CD4-positive, alpha-beta T cell treated with Interleukin-2 at 100 ng/mL for 4 hours (primary cell): Measurements from ENCODE around the gene MLPH.

Experiments used
- DNase-seq: peaks from one replicate; pipeline ENCODE4 v3.0.0-alpha.2; 2020; ENCODE audit warnings: low spot score

Gene MLPH

DNA sequence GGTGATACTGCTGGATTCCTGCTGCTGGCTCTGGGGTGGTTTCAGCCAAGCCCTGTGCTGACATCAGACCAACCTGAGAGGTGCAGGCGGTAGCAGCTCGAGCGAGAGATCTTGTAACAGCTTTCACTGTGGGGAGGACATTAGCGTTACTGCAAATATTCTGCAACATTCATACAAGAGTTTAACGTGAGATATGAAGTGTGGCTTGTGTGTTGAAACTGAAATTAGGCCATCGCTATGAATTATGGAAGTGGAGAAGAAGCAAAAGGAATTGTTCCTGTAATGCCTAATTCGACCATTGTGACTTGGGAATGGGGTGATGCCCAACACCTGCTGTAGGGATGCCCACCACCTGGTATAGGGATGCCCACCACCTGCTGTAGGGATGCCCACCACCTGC is 6.5 kb upstream of the MLPH start:
- no peak for DNase-seq

DNA sequence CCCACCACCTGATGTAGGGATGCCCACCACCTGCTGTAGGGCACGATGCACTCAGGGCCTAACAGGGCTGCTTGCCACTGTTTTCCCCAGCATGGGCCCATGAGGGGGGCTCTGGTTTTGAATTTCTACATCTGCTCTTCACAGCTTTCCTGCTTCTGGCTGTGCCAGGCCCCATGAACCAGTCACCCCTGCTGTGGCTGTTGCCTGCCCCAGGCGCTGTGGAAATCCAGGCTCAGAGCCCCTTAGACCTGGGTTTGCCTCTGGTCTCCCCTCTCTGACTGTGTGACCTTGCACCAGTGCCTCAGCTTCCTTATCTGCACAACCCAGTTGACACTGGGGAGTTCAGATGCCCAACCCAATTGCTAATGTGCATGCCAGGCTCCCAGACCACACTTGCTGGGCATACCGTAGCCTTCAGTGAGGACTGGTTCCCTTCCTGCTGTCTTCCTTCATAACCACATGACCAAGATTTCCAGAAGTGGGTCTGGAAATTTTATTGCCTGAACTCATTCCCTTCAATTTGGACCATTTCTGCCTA is 6.0 kb upstream of the MLPH start:
- DNase-seq = no peak

DNA sequence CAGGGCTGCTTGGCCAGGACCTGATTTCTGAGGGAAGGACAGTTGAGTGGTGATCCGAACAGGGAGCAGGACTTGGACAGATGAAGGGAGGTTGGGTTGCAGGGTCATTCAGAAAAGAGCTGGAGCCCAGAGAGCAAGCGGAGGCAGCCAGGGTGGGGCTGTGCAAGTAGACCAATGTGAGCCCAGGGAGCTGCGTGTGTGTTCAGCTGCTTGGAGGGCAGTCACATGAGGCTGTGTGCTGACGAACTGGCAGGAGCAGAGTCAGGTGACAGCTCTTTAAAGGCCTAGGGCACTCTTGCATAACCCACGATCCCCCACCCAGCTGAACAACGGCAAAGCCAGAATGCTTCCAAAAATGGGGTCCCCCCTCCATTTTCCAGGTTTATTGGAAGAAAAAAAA is 4.6 kb upstream of the MLPH start:
- DNase-seq = no peak

DNA sequence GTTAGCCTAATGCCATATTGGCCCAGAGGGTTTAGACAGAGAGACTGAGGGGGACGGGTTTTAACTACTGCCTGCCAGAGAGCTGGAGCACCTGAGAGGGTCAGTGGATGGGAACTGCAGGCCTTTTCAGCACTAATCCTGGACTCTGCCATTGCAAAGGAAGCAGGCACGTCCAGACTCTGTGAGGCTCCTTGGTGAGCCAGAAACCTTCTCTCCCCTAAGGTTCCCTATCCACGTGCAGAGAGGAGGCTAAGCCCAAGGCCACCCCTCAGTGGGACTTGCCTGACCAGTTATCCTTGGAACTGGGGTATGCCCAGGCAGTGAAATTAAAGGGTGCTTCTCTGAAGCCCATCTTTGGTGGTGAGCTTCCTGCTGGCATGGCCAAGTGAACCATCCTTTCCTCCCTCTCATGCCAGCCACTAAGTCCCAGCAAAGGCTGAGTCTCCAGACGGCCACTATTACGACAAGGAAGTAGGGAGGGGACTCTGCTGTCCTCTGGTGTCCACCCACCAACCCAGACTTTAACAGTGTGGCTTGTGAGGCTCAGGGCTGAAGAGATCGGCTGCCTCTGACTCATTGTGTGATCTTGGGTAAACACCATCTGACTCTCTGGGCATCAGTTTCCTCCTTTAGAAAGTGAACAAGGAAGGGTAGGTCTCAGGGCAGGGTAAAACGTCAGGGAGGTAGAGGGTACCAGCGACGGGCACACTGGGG is 3.9 kb upstream of the MLPH start:
- no peak for DNase-seq

DNA sequence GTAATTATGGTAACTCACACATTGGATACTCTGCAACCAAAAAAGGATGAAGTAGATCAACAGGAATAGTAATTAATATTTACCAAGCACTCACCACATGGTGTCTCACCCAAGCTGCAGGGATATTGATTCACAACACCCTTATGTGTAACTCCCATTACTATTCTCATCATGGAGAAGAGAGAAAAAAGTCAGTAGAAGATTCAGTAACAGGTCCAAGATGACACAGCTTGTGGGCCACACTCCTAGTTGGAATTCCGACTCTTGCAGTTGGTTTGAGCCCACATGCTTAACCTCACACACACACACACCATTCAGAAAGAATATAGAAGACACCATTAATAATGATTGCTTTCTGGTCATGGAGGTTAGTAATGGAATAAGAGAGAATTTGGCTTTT is 1.7 kb upstream of the MLPH start:
- DNase-seq = no peak

DNA sequence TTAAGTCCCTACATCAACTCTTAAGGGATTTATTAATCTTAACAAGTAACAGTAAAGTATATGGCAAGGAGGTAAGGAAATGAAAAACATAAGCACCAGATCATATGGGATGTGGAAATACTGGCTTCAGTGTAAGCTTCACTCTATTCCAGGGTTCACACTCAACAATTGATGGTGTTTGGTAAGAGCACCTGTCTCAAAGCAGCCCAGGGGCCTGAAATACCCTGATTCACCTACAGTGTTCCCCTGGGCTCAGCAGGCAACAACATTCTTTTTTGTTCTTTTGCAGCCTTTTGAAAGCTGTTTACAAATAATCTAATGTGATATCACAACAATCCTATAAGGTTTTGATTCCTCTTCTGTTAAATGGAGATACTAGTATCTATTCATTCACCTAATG is 1.2 kb upstream of the MLPH start:
- no peak for DNase-seq

DNA sequence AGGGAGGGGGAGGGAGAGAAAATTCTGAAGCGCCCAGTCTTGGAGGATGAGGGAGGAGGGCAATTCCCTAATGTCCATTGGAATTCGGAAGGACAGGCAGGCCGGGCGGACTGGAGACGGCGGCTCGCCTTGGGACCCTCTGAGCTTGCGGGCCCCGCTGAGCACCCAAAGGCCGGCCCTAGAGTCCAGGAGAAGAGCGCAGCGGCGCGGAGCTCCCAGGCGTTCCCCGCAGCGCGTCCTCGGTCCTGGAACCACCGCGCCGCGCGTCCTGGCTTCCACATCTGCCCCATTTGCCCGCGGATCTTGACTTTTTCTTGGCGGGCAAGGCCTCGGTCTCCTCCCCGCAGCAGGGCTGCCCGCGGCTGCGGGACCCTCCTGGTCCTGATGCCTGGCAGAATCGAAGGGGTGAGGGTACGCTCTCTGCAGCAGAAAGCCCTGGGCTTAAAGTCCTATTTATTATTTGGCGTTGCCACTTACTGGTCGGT is 675 bp upstream of the MLPH start:
- DNase-seq = no peak

DNA sequence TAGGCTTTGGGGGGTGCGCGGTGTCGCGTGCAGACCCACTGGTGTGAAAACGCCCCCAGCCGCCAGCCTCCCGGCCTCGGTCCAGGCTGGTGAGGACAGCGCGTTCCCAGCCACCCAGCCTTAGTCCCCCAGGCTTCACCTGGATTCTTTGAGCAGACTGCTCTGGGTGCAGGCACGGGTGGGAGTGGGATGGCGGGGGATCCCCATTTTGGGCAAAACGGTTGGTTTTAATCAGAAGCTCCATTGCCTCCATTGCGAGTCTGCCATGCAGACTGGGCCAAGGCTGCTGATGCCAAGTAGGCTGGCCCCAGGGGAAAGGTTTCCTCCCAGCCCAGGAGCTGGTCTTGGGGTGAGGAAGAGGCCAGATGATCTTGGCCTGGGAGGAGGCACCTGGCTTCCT is 445 bp downstream of the MLPH start:
- no peak for DNase-seq

DNA sequence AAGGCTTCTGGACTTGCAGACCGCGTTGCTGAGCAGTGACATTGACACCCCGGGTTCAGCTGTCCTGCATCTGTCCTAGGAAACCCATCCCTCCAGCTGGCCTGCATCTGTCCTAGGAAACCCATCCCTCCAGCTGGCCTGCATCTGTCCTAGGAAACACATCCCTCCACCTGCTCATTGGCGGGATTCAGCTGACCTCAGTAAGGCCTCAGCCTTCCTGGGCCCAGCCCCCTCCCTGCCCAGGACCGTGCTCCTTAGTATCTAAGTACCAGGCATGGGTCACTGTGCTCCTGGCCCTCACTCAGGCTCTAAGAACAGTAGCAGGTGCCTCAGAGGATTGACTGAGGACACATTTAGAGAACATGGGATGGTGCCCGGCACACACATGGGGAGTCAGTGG is 1.2 kb downstream of the MLPH start:
- DNase-seq = no peak

DNA sequence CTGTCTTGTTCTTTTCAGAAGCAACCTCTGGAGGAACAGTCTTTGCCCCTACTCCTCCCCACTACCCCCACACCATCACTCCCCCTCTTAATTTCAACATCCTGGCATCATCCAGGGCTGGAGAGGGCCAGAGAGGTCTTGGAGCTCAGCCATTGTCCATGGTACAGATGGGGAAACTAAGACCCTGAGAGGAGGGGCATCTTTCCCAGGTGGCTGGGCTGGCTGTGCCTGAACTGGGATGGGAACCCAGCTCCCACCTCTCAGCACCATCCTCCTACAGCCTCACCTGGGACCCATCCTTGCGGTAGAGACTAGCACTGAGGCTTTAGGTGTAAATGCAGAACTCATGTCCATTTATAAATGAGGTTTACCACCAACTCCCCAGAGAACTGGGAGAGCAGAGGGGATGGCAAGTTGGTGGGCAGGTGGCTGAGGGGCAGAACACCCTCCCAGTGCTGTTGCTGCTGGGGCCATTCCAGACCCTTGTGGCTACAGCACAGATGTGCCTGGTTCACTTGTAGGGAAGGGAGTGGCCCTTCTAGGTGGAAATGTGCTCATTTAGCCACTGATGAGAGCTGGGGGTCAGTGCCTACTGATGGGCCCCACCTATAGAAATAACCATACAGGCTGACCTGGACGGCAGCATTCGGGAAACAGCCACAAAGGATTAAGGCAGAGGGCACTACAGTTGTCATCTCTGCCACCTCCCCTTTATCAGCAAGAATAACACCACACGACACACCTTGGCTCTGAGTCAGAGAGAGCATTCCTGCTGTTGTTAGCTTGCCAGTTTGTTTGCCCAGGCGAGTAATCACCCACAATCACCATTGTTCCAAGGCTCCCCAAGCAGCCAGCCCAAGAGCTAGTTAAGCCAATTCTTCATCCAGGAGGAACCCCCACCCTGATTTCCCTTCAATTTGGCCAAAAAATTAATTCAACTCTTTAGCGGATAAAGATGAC is 2.1 kb downstream of the MLPH start:
- no peak for DNase-seq

DNA sequence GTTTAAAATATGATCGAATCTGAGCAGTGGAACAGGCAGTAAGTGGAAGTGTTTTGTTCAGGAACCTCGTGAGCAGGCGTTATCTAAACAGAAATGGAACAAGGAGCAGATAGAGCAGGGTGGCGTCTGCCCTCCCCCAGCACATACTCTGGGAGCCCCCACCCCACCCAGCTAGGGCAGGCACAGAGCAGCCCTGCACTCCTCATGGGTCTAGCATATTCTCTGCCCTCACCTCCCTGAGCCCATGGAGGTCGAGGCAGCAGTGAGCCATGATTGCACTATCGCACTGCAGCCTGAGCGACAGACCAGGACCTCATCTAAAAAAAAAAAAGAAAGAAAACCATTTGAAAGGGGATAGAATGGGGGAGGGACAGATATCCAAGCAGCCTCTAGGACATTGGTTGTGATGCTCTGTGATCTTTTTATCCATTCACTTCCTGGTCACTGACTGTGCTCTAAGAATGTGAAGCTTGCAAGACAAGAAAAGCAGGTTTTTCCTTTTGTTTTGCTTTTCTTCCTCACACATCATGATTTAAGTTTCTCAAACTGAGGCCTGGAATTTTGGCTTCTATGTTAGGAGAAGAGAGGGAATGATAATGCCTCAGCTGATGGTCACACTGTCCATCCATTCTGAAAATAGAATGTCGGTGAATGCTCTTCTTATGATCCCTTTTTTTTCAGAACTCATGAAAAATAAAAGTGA is 3.1 kb downstream of the MLPH start:
- DNase-seq = no peak

DNA sequence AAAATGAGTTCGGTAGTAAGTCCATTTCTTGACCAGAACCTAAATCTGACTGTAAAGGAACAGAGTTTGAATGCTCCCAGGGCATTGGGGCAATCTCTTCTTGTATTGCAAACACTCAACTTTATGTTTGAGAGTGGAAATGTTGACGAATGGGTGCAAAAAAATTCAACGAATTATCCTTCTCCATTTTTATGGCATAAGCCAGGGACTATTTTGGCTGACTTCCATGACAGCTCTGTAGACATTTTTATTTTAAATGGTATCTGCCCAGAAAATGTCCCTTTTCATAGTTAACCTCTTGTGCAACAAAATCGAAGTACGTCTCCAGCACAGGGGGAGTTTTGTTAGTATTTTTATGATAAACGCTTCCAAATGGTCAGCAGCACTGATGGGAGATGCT is 3.7 kb downstream of the MLPH start:
- no peak for DNase-seq

DNA sequence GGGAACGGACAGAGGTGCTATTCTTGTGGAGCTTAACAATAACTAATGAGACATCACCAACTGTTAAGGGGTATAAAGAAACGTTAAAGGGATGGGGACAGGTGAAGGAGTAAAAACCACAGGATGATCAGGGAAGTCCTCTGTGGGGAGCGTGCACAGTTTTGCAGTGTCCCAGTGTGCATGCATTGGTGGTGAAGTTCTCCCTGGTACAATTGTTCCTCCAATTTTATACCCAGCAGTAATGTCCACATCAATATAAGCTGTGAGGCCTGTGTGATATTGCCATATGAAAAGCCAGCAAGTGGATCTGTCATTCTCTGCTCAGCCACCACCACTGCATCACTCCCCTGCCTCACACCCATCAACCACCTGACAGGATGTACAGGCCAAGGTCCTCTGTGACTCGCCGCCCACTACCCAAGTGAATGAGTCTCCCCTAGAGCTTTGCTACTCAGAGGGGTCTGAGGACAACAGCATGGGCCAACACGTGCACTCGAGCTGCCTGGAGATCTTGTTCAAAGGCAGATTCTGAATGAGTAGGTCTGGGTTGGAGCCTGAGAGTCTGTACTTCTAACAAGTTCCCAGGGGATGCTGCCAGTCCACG is 4.6 kb downstream of the MLPH start:
- no peak for DNase-seq

DNA sequence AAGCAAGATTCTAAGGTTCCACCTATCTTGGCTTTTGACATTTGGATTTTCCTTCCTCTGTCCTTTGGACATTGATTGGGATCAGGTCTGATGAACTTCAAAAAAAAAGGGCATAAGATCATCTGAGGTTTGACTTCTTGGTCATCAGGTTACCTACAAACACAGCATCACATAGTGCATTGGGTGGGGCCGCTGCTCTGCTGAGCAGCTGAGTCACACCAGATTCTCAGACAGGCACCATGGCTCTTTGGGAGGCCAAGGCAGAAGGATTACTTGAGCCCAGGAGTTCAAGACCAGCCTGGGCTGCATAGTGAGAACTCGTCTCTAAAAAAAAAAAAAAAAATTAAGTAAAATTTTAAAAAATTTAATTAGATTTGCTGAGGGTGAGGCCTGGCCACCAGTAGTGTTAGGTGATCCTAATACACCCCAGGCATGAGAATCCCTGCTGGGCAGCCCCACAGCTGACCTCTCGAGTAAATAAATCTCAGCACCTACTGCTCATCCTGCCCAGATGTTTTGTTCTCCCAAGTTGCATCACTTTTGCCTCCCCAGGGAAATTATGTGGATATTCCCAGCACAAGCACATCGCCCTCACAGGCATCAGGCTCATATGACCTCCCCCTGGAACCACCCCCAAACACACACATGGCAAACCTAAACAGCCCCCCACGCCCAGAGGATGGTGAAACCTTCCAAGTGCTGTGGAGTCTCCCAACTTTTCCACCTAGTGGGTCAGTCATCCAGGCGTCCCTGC is 5.3 kb downstream of the MLPH start:
- DNase-seq = no peak

DNA sequence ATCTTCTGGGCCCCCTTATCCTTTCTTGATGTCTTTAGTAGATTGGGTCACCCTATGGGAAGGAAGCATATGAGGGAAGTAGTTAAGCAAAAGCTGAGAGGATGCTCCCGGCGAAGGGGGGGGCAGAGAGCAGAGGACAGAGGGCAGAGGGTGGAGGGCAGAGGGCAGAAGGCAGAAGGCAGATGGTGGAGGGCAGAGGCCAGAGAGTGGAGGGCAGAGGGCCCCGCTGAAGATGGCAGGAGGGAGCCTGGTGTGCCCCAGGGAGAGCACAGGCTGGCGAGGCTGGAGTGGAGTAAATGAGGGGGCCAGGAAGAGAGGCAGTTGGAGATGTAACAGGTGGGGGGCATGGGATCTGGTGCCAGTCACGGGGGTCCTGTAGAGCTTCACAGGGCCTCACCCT is 7.0 kb downstream of the MLPH start:
- no peak for DNase-seq

DNA sequence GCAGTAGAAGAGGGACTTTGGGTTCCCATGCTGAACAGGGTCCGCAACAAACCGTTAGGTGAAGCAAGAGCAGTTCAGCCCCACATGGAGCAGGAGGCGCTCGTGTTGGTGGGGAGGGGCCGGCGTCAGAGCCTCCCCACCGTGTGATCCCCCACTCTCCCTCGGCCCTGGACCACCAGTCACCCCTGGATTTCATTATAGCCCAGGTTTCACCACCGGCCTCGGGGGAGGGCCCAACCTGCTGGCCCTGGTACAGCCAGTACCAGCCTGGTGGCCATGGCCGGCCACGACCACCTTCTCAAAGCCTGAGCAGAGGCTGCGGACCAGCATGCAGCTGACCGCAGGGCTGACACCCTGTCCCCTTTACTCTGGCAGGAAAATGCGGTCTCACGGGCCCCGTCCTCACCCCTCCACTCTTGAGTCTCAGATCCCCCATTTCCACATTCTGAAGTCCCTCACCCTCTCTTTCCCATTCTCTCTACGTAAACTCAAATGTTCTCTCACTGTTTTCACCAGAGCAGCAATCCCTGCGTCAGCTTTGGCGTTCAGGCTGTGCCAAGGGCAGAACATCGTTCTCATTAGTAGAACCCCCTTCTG is 8.6 kb downstream of the MLPH start:
- no peak for DNase-seq

DNA sequence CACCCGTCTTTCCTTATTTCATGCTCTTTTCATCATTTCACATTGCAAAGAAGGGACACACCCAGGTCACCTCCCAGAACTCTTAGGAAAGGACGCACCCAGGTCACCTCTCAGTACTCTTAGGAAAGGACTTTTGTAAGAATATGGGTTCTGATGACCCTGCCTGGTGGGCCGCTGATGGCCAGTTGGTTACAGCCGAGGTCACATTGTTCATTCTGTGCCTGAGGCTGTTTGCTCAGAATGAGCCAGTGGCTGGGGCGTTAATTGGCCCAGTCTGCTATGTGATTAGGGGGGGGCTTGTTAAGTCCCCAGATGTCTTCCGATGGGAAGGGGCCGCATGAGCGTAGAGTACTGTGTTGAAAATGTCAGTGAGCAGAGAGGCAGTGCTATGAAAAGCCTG is 9.4 kb downstream of the MLPH start:
- no peak for DNase-seq

DNA sequence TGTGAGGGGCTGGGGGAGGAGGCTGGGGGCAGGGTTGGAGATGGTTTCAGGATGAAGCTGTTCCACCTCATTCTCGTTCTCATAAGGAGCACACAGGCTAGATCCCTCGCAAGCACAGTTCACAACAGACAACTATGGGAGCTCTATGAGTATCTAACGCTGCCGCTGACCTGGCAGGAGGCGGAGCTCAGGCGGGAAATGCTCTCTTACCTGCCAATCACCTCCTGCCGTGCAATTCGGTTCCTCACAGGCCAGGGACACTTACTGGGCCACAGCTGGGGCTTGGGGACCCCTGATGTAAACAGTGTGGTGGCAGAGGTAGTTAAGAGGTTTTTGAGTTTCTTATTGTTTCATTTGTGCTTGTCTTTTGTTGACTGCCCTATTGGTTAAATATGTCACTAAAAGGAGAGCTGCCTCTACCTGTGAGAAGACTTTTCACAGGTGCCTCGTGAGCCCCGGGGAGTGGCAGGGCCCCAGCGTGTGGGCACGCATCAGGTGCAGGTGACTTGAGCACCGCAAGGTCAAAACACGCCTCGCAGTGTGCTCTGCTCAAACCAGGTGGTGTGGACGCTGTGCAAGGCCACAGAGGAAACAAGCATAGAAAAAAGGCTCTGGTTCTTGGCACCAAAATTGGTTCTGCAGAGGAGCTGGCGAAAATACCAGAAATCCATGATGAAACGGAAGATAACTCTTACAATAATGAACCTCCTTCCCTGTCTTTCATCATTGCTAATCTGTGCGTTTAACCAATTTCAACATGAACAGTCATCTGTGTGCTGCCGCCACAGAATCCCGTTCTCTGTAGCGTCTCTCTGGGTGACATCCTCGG is 10.2 kb downstream of the MLPH start:
- DNase-seq = no peak

DNA sequence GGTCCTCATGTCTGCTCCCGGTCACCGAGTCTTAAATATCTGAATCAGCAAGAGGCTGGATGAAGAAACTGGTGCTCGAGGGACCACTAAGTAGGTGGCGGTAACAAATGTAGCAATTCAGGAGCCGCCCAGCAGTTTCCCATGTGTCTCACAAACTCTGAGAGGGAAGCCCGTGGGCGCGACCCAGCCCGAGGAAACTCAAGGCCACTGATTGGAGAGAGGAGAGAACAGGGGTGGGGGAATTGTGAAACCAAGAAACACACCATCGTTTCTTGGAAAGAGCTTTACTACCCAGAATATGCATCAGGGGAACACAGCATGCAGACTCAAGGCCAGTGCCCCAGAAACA is 10.8 kb downstream of the MLPH start:
- no peak for DNase-seq

DNA sequence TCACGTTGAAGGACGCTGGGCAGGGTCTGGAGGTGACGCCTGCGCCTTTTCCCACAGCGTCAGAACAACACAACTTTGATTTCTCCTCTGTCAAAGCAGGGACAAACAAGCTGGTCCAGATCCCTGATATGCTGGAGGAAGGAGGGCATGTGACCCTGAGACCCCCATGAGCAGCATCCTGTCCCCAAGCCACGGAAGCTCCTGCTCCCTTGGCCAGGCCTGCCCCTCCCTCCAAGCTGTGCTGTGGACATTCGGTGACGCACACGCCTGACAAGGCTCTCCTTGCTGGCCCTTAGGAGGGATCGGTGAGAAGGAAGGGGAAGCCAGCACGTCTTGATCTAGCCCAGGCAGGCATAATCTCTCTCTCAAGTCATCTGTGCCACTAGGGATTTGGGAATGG is 11.3 kb downstream of the MLPH start:
- DNase-seq = no peak
